SK-N-MC (cell line): ENCODE data around the gene BMPR1A.
"Not testable (repeated sequence)": the region's sequence is repeated elsewhere in the genome, so short reads cannot be mapped to it uniquely, and the experiment has no call there.

Source experiments
- DNase-seq: peaks from one replicate; pipeline ENCODE4 v3.0.0-alpha.2; 2011; ENCODE audit warnings: low read depth, low spot score
- H3K27ac ChIP-seq: fragments of 200-600 bp; sonication (generic); 2 replicates; pipeline ENCODE4 v1.5.1; 2016; ENCODE audit warnings: mixed run types
- H3K36me3 ChIP-seq: fragments of 200-600 bp; sonication (generic); 2 replicates; pipeline ENCODE4 v1.6.1; 2017; ENCODE audit warnings: antibody characterized with exemption, low read length, mixed read lengths; ENCODE audit not compliant: insufficient read depth
- H3K4me3 ChIP-seq: fragments of 200-600 bp; sonication (generic); 2 replicates; pipeline ENCODE4 v1.5.1; 2016
- H3K9ac ChIP-seq: fragments of 200-600 bp; sonication (generic); 2 replicates; pipeline ENCODE4 v1.8.0; 2017; ENCODE audit warnings: mixed run types, mixed read lengths; ENCODE audit not compliant: insufficient read length
- H3K9me3 ChIP-seq: fragments of 200-600 bp; sonication (generic); 2 replicates; pipeline ENCODE4 v1.6.1; 2017; ENCODE audit warnings: low read depth, mild to moderate bottlenecking, antibody characterized with exemption, low read length, moderate library complexity, mixed read lengths
- EZH2 ChIP-seq: fragments of 200-600 bp; sonication (generic); IDR thresholded peaks from one replicate; pipeline ENCODE4 v1.6.1; 2017; ENCODE audit warnings: antibody characterized with exemption
- FOXP2 ChIP-seq: optimal IDR thresholded peaks from 2 replicates; pipeline ENCODE3; 2011; ENCODE audit warnings: mild to moderate bottlenecking, moderate library complexity; ENCODE audit not compliant: insufficient read depth; ENCODE audit errors: extremely low read length, control extremely low read depth
- POLR2AphosphoS5 ChIP-seq: IDR thresholded peaks from 2 replicates; pipeline ENCODE4 v1.6.1; 2012; ENCODE audit warnings: mild to moderate bottlenecking, low read depth, low read length, borderline replicate concordance

Gene BMPR1A

DNA sequence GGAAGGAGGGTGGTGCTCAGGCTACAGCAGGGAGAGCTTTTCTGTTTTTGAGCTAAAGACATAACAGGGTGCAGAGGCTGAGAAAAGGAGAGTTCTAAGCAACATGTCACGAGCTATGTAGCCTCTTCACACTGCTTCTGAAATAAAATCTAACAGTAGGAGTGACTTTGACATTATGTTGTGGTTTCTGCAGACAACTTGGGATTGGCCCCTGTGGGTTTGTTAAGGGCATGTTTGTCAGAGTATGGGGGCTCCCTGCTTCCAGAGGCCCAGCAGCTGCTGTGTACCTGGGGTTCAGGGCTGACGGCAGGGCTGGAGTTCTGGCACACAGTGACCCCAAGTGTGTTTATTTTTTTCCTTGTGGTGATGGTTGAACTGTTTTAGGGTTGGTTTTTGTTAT is 176.3 kb downstream of the BMPR1A start:
- Histone ChIP-seq H3K36me3 (no peaks in the 10 kb centered on the region; the same call in 1 of the 2 replicates), H3K4me3 (no peak overlapping the region), H3K9me3 (no peaks in the 10 kb centered on the region), H3K9ac (no peak overlapping the region), H3K27ac (no peak overlapping the region)
- TF ChIP-seq EZH2 (no peak), FOXP2 (no peak), POLR2AphosphoS5 (no peak)
- DNase-seq, result no peak

DNA sequence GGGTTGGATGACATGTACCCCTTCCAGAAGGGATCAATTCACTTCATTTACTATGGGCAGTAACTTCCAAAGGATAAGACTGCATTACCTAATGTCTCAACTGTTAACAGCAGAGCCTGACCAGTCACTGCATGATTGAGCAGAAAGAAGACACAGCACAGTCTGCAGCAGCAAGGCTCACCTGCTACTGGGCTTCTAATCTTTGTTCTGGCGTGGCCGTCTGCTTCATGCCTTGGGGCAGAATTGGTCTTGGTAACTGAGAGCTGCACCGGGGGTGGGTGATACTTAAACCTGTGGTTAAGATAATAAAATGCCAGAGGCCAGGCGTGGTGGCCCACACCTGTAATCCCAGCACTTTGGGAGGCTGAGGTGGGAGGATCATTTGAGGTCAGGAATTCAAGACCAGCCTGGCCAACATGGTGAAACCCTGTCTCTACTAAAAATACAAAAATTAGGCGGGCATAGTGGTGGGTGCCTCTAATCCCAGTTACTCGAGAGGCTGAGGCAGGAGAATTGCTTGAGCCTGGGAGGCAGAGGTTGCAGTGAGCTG is 177.8 kb downstream of the BMPR1A start:
- H3K9ac ChIP-seq, DNase-seq: not testable (repeated sequence)

DNA sequence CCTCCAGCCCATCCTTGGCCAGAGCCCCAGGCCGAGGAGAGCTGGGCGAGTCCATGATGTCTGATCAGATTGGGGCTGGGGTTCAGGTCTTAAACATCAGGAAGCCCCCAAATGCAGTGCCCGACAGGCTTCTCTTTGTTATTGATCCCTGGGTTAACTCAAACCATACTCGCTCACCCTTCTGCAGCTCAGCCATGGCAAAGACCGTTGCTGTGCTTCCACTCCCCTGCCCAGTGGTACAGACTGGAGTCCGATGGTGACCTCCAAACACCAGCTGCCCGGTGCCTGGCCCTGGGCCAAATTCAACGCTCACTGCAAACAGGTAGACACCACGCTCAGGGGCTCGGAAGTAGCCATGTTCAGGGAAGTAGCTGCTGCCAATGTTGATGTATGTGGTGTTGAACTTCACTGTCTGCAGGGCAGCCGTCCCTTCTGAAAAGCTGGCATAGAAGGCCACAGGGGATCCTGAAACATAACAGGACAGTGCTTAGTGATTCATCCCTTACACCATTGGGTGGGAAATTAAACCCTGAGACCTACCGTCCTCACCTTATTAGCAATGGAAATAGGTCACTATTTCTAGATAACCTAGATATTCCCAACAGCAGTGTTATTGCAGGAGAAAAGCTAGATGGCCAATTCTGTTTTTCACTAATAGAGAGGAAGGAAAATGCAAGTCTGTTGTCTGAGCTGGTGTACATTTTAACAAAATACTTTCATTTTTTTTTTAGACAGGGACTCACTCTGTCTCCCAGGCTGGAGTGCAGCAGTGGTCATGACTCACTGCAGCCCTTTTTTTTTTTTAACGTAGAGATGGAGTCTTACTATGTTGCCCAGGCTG is 180.5 kb downstream of the BMPR1A start:
- DNase-seq, result no peak

More for the DNA sequence above, 177.8 kb downstream of the BMPR1A start:
- H3K9me3 ChIP-seq, H3K4me3 ChIP-seq, H3K36me3 ChIP-seq, H3K27ac ChIP-seq: not testable (repeated sequence)

GRCh38 chr10:86937502-86938154 is 181.2 kb downstream of the BMPR1A start:
- Histone ChIP-seq H3K4me3 (no peak overlapping the region), H3K9ac (no peak overlapping the region), H3K9me3 (no peaks in the 10 kb centered on the region), H3K36me3 (no peaks in the 10 kb centered on the region), H3K27ac (no peak overlapping the region)
- TF ChIP-seq FOXP2 (no peak), POLR2AphosphoS5 (no peak), EZH2 (no peak)
- DNase-seq, result no peak

More for the DNA sequence above, 180.5 kb downstream of the BMPR1A start:
- no peak overlapping the region for H3K27ac ChIP-seq
- H3K36me3 ChIP-seq, result no peaks in the 10 kb centered on the region
- no peak for TF ChIP-seq POLR2AphosphoS5
- no peak for TF ChIP-seq EZH2
- TF ChIP-seq FOXP2, result no peak
- no peak overlapping the region for H3K9ac ChIP-seq
- H3K4me3 ChIP-seq, result no peak overlapping the region
- no peaks in the 10 kb centered on the region for H3K9me3 ChIP-seq

DNA sequence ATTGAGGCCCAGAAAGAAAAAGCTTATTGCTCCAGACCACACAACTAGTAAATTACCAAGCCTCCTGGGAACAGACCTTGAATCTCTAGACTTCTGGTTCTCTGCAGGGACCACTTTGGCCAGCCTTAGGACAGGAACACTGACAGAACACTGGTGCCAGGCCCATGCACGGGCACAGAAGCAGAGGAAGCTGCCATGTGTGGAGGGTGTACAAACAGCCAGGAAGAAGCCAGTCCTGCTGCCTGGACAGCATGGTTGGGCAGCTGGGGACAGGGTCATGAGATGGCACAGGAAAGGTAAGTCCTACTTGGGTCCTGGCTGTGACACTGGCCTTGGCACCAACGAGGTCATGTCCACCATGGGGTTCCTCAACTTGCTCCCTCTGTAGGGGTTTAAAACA is 181.8 kb downstream of the BMPR1A start:
- no peak for TF ChIP-seq FOXP2
- no peak for TF ChIP-seq EZH2
- no peak for TF ChIP-seq POLR2AphosphoS5
- no peak overlapping the region for H3K9ac ChIP-seq
- H3K36me3 ChIP-seq, result no peaks in the 10 kb centered on the region
- H3K4me3 ChIP-seq, result no peak overlapping the region
- no peak overlapping the region for H3K27ac ChIP-seq
- no peaks in the 10 kb centered on the region for H3K9me3 ChIP-seq
- DNase-seq, result no peak

DNA sequence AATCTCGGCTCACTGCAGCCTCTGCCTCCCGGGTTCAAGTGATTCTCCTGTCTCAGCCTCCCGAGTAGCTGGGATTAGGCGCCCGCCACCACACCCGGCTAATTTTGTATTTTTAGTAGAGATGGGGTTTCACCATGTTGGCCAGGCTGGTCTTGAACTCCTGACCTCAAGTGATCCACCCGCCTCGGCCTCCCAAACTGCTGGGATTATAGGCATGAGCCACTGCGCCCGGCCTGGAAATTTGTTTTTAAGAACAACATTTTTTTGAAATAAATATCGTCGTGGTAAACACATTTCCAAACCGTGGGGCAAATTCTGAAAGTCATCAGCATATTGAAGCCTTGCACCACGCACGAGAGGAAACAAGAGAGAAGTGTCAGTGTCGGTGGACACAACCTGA is 183.7 kb downstream of the BMPR1A start:
- H3K27ac ChIP-seq, H3K4me3 ChIP-seq, H3K9me3 ChIP-seq, H3K9ac ChIP-seq, DNase-seq, H3K36me3 ChIP-seq: not testable (repeated sequence)

DNA sequence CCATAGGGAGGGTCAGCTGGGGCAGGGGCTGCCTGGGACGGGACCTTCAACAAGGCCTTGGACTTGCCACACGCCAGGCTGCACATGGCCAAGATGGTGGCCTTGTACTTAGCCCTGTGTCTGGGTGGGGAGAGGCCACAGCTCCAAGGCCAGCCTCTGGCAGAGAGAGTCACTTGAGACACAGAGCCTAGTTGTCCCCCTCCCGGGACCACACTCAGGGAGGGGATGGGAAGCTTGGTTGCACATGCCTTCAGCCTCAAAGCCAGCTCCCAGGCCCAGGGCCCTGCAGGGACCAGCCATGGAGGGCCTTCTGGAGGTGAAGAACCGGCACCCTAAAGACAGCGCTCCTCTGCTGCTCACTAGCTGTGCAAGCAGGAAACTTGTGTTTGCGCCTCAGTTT is 184.3 kb downstream of the BMPR1A start:
- TF ChIP-seq FOXP2 (no peak), POLR2AphosphoS5 (no peak), EZH2 (no peak)
- H3K9ac ChIP-seq, result no peak overlapping the region
- H3K27ac ChIP-seq, result no peak overlapping the region
- H3K36me3 ChIP-seq, result no peaks in the 10 kb centered on the region
- H3K9me3 ChIP-seq, result no peaks in the 10 kb centered on the region
- no peak overlapping the region for H3K4me3 ChIP-seq
- no peak for DNase-seq

DNA sequence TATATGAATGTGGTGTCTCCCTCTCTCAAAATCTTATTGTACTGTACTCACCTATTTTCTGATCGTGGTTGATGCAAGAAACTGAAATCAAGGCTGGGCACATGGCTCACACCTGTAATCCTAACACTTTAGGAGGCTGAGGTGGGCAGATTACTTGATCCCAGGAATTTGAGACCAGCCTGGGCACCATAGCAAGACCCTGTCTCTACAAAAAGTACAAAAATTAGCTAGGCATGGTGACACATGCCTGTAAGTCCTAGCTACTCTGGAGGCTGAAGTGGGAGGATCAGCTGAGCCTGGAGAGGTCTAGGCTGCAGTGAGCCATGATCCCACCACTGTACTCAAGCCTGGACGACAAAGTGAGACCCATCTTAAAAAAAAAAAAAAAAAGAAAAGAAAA is 185.0 kb downstream of the BMPR1A start:
- TF ChIP-seq FOXP2 (no peak), POLR2AphosphoS5 (no peak), EZH2 (no peak)
- H3K9me3 ChIP-seq, result no peaks in the 10 kb centered on the region
- no peak for DNase-seq
- H3K27ac ChIP-seq, result no peak overlapping the region
- no peaks in the 10 kb centered on the region for H3K36me3 ChIP-seq
- H3K4me3 ChIP-seq, result no peak overlapping the region
- H3K9ac ChIP-seq, result no peak overlapping the region
